H1 (cell line): ENCODE data around the gene WDFY4. TPM values are rescaled to one million over a fixed set of nuclear protein-coding genes. Genes with fewer than 3 reads are reported as not detected.

Experiments used
- RFX5 ChIP-seq: IDR thresholded peaks from 2 replicates; pipeline ENCODE4 v1.6.1; 2011; ENCODE audit warnings: low read depth, low read length, improper control_type of control experiment, borderline replicate concordance
- SIN3A ChIP-seq, 2 experiments: IDR thresholded peaks in 1 of 2; conservative IDR thresholded peaks in 1 of 2; 2 replicates each; pipeline ENCODE4 v1.6.1; 2011 to 2012; ENCODE audit warnings: low read length in 2 of 2, improper control_type of control experiment in 1 of 2, low read depth in 1 of 2, mild to moderate bottlenecking in 1 of 2
- ZNF274 ChIP-seq: IDR thresholded peaks from 2 replicates; pipeline ENCODE4 v1.7.0; 2012; ENCODE audit warnings: low read length, borderline replicate concordance; ENCODE audit errors: extremely low read depth
- polyA plus RNA-seq, 7 experiments: library from polyadenylated mRNA; depleted of rRNA in 3 of 7; stranded (reverse) in 5 of 7; unstranded in 2 of 7; fragments of >200 nt in 5 of 7; fragments of 200-250 nt in 2 of 7; gene quantifications; 1 replicate in 5 of 7; 2 replicates in 1 of 7; 4 replicates in 1 of 7; pipeline versions ENCODE4 v1.2.1 to v1.2.3, GENCODE V29; 2011 to 2013; ENCODE audit warnings: missing spikeins in 2 of 7, mixed read lengths in 2 of 7
- total RNA-seq: library from RNA; stranded (reverse); fragmentation: NEBNext Ultra II Directional; extraction: Animal tissue kit (Norgen Biotek cat#: 25700); gene quantifications from 2 replicates; pipeline ENCODE4 v1.2.1, GENCODE V29; 2021
- TF ChIP-seq, protein P1 (sequence below), 3 experiments: IDR thresholded peaks; 1 replicate in 2 of 3; 2 replicates in 1 of 3; pipeline versions ENCODE4 v1.5.1 to v1.6.1; 2011; ENCODE audit warnings: low read length in 3 of 3, mild to moderate bottlenecking in 3 of 3, inconsistent platforms in 2 of 3, low read depth in 1 of 3, moderate library complexity in 1 of 3; ENCODE audit not compliant: insufficient read depth in 1 of 3; ENCODE audit errors: control extremely low read depth in 1 of 3

Gene WDFY4
- total and polyA plus RNA-seq, 2 of the 8 experiments (the other 6 are each of a cell fraction or from before 2014, with no cell fraction given): not detected

DNA sequence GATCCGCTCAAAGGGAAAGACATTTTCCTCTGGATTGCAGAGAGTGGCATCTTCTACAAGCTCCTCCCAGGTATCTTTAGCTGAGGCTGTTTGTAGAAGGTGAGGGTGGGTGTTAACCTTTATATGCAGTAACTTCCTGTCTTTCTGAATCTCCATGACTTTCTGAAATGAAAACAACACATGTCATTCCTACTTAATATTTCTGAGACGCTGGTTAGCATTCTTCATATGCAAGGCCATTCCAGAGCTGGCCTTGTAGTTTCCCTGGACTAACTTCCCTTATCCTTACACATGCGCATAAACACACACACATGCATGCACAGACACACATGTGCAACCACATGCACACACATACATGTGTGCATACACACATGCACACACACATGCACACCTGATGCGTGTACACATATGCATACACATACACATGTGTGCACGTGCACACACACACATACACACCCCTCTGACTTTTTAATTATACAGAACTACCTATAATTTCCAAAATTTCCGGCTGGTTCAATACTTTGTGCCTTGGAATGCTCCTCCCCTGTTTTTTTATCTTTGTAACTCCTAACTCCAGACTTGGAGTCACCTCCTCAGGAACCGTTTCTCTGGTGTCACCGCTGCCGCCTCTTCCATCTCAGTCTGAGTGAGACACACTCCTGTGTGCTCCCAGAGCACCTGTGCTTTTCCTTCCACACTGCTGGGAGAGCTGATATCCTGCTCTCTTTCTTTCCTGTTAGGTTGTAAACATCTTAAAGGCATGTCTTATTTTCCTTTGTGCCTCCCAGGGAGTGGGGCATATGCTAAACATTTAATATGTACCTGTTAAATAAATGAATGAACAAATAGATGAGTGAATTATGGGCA lies 199.7 kb downstream of the WDFY4 start (continued):
- TF ChIP-seq, protein P1, sequence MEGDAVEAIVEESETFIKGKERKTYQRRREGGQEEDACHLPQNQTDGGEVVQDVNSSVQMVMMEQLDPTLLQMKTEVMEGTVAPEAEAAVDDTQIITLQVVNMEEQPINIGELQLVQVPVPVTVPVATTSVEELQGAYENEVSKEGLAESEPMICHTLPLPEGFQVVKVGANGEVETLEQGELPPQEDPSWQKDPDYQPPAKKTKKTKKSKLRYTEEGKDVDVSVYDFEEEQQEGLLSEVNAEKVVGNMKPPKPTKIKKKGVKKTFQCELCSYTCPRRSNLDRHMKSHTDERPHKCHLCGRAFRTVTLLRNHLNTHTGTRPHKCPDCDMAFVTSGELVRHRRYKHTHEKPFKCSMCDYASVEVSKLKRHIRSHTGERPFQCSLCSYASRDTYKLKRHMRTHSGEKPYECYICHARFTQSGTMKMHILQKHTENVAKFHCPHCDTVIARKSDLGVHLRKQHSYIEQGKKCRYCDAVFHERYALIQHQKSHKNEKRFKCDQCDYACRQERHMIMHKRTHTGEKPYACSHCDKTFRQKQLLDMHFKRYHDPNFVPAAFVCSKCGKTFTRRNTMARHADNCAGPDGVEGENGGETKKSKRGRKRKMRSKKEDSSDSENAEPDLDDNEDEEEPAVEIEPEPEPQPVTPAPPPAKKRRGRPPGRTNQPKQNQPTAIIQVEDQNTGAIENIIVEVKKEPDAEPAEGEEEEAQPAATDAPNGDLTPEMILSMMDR (IDR thresholded peaks at IDR 0.05; ENCODE audit: control extremely low read depth in 1 of 3, insufficient read depth in 1 of 3, low read depth in 1 of 3, low read length in 3 of 3): no peak
- TF ChIP-seq SIN3A (conservative IDR thresholded peaks at IDR 0.05 in 1 of 2, IDR thresholded peaks at IDR 0.05 in 1 of 2; ENCODE audit: low read depth in 1 of 2, low read length in 2 of 2): no peak
- TF ChIP-seq ZNF274: no peak
- no peak for TF ChIP-seq RFX5
